DOHH2 (cell line): ENCODE results near the gene CHKA.

ENCODE experiments used
- H3F3A ChIP-seq: fragments of 200-600 bp; sonication (generic), shearing (Covaris generic); 2 replicates; pipeline ENCODE4 v1.6.0; 2016; ENCODE audit warnings: antibody characterized with exemption, mild to moderate bottlenecking; ENCODE audit not compliant: control insufficient read depth, insufficient read depth
- H3K27ac ChIP-seq: fragments of 200-600 bp; sonication (generic); 2 replicates; pipeline ENCODE4 v1.5.1; 2014; ENCODE audit warnings: low read depth, mild to moderate bottlenecking, low read length, moderate library complexity
- H3K27me3 ChIP-seq: fragments of 200-600 bp; sonication (generic); 2 replicates; pipeline ENCODE4 v1.6.1; 2014; ENCODE audit warnings: mild to moderate bottlenecking, low read length, mixed read lengths; ENCODE audit not compliant: control insufficient read depth
- H3K36me3 ChIP-seq: fragments of 200-600 bp; sonication (generic); 2 replicates; pipeline ENCODE4 v1.6.1; 2014; ENCODE audit warnings: mild to moderate bottlenecking, low read length, moderate library complexity, mixed read lengths; ENCODE audit not compliant: control insufficient read depth
- H3K4me1 ChIP-seq: fragments of 200-600 bp; sonication (generic); 2 replicates; pipeline ENCODE4 v1.6.1; 2014; ENCODE audit warnings: mild to moderate bottlenecking, low read length, mixed read lengths; ENCODE audit not compliant: control insufficient read depth
- H3K4me2 ChIP-seq: fragments of 200-600 bp; sonication (generic); 2 replicates; pipeline ENCODE4 v1.6.0; 2014; ENCODE audit warnings: mild to moderate bottlenecking, low read length, moderate library complexity
- H3K4me3 ChIP-seq: fragments of 200-600 bp; sonication (generic); 2 replicates; pipeline ENCODE4 v1.5.1; 2014; ENCODE audit warnings: mild to moderate bottlenecking, low read length, mixed read lengths
- H3K79me2 ChIP-seq: fragments of 200-600 bp; sonication (generic); 2 replicates; pipeline ENCODE4 v1.6.1; 2014; ENCODE audit warnings: mild to moderate bottlenecking, low read length, mixed read lengths; ENCODE audit not compliant: control insufficient read depth
- H3K9me2 ChIP-seq: fragments of 200-600 bp; sonication (generic); replicated peaks from 2 replicates; pipeline ENCODE4 v1.6.1; 2014; ENCODE audit warnings: mild to moderate bottlenecking, low read length, mixed read lengths; ENCODE audit not compliant: control insufficient read depth
- H3K9me3 ChIP-seq: fragments of 200-600 bp; sonication (generic); 2 replicates; pipeline ENCODE4 v1.6.1; 2014; ENCODE audit warnings: antibody characterized with exemption, low read length, mixed read lengths; ENCODE audit not compliant: control insufficient read depth, insufficient read depth
- H4K20me1 ChIP-seq: fragments of 200-600 bp; sonication (generic); 2 replicates; pipeline ENCODE4 v1.6.0; 2014; ENCODE audit warnings: low read depth, mild to moderate bottlenecking, antibody characterized with exemption, low read length, moderate library complexity; ENCODE audit not compliant: control insufficient read depth, insufficient read depth
- CTCF ChIP-seq: fragments of 200-600 bp; sonication (generic); IDR thresholded peaks from one replicate; pipeline ENCODE4 v1.5.1; 2014; ENCODE audit warnings: antibody characterized with exemption, mild to moderate bottlenecking, low read depth, low read length; ENCODE audit not compliant: poor library complexity, severe bottlenecking
- EZH2phosphoT487 ChIP-seq: fragments of 200-600 bp; sonication (generic); IDR thresholded peaks from 2 replicates; pipeline ENCODE4 v1.6.1; 2017; ENCODE audit warnings: borderline replicate concordance, mild to moderate bottlenecking, antibody characterized with exemption, low read length, moderate library complexity, mixed read lengths

CHKA gene

GRCh38 chr11:68043029-68043348 lies 78.2 kb downstream of the CHKA start:
- Histone ChIP-seq H3K79me2 (peaks cover 19% of the 10 kb centered on the region), H3F3A (peaks cover 5% of the 10 kb centered on the region), H3K4me3 (no peak overlapping the region), H3K4me2 (no peak overlapping the region), H3K9me2 (no peaks in the 10 kb centered on the region), H3K36me3 (peaks cover 17% of the 10 kb centered on the region), H3K9me3 (no peaks in the 10 kb centered on the region), H3K27ac (no peak overlapping the region), H3K27me3 (no peaks in the 10 kb centered on the region), H4K20me1 (no peaks in the 10 kb centered on the region), H3K4me1 (peaks cover 29% of the 10 kb centered on the region)
- TF ChIP-seq CTCF (no peak), EZH2phosphoT487 (no peak)

- TF ChIP-seq CTCF (no peak), EZH2phosphoT487 (no peak)
- Histone ChIP-seq H3K27ac (no peak overlapping the region), H3K27me3 (no peaks in the 10 kb centered on the region), H3K9me3 (no peaks in the 10 kb centered on the region), H3K9me2 (no peaks in the 10 kb centered on the region), H4K20me1 (no peaks in the 10 kb centered on the region), H3K79me2 (peaks cover 19% of the 10 kb centered on the region), H3K4me2 (no peak overlapping the region), H3K36me3 (peaks cover 13% of the 10 kb centered on the region), H3K4me1 (peaks cover 32% of the 10 kb centered on the region), H3F3A (peaks cover 5% of the 10 kb centered on the region), H3K4me3 (no peak overlapping the region)
Measured at GRCh38 chr11:68042219-68043028, 78.8 kb downstream of the CHKA start.

- Histone ChIP-seq H3K4me3 (no peak overlapping the region), H4K20me1 (no peaks in the 10 kb centered on the region), H3K9me3 (no peaks in the 10 kb centered on the region), H3K9me2 (no peaks in the 10 kb centered on the region), H3K4me2 (no peak overlapping the region), H3K79me2 (peaks cover 19% of the 10 kb centered on the region), H3K36me3 (peaks cover 13% of the 10 kb centered on the region), H3K27ac (no peak overlapping the region), H3K4me1 (peaks cover 32% of the 10 kb centered on the region), H3F3A (peaks cover 8% of the 10 kb centered on the region), H3K27me3 (no peaks in the 10 kb centered on the region)
- no peak for TF ChIP-seq EZH2phosphoT487
- TF ChIP-seq CTCF = no peak
Measured at GRCh38 chr11:68041617-68042218, 79.5 kb downstream of the CHKA start.
